Measurements from ENCODE around the gene PPP4R2.
"Not testable (repeated sequence)": the region's sequence is repeated elsewhere in the genome, so short reads cannot be mapped to it uniquely, and the experiment has no call there.

The PPP4R2 gene

DNA sequence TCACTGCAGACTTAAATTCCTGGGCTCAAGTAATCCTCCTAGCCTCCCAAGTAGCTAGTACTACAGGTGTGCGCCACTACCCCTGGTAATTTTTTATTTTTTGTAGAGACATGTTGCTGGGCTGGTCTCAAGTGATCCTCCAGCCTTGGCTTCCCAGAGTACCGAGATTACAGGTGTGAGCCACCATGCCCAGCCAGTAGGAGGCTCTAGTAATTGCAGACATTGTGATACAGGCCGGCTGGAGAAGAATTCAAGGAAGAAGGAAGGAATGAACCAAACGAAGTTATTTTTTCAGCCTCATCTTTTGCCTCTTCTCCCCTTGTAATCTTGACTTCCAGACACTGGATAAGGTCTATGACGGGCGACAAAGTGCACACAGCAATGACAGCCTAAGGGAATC lies 3.2 kb upstream of the PPP4R2 start:
- no peak for DNase-seq
- no peak overlapping the region for H3K27ac ChIP-seq (ENCODE audit: insufficient read depth in 1 of 2, low read depth in 1 of 2, low read length in 2 of 2, poor library complexity in 1 of 2, severe bottlenecking in 2 of 2)
- ChIA-PET CTCF (interaction anchor here (2.0 kb wide), 1 partner anchor 142 kb away, joined by 7 read pairs; no protein-coding TSS in a partner anchor), POLR2A (no interaction called here)
- WGBS (ENCODE audit: insufficient coverage) = 94% methylated on average over 5 of the region's 6 CpGs
- peaks cover 0 to 5% (median under 1%) of the 10 kb centered on the region in 4 experiments for H3K36me3 ChIP-seq (ENCODE audit: control insufficient read depth in 4 of 4, insufficient read depth in 4 of 4, low read length in 3 of 4)
- peaks cover 8 to 14% (median 12%) of the 10 kb centered on the region in 4 experiments for H3K4me1 ChIP-seq (ENCODE audit: control extremely low read depth in 1 of 4, control insufficient read depth in 4 of 4, insufficient read depth in 4 of 4, low read length in 3 of 4)
- no peaks in the 10 kb centered on the region for H3K27me3 ChIP-seq (replicated peaks in 2 of 5; ENCODE audit: control insufficient read depth in 4 of 5, insufficient read depth in 5 of 5, low read length in 4 of 5)
- no peak overlapping the region for H3K4me3 ChIP-seq (ENCODE audit: control insufficient read depth in 1 of 7, extremely low read depth in 1 of 7, insufficient read depth in 4 of 7, low read depth in 2 of 7, low read length in 6 of 7)
- H3K9me3 ChIP-seq (ENCODE audit: control extremely low read depth in 1 of 5, control insufficient read depth in 4 of 5, insufficient read depth in 2 of 5, low read depth in 1 of 5, low read length in 4 of 5) = no peaks in the 10 kb centered on the region

DNA sequence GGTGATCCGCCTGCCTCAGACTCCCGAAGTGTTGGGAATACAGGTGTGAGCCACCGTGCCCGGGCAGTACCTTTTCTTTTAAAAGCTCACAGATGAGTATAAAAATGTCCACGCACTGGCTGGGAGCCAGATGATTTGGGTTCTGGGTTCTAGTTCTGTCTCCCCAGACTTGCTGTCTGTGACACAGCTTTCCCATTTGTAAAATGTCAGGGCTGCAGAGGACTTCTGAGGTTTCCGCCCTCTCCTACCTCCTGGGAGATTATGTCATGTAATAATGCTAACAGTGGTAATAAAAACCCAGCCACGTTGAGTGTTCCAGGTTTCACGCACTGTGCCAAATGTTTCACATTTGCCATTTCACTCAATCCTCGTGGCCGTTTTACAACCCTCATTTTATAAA lies 1.3 kb upstream of the PPP4R2 start:
- H3K27me3 ChIP-seq (replicated peaks in 2 of 5; ENCODE audit: control insufficient read depth in 4 of 5, insufficient read depth in 5 of 5, low read length in 4 of 5) = no peaks in the 10 kb centered on the region
- POLR2A ChIA-PET = no interaction called here
- WGBS (ENCODE audit: insufficient coverage) = 98% methylated on average over 6 of the region's 10 CpGs
- CTCF ChIA-PET = interaction anchor here (0.8 to 2.0 kb wide), 3 partner anchors 55 to 144 kb away, joined by 3 to 7 read pairs (median 7); no protein-coding TSS in a partner anchor
- DNase-seq = no peak
- H3K4me3 ChIP-seq (ENCODE audit: control insufficient read depth in 1 of 7, extremely low read depth in 1 of 7, insufficient read depth in 4 of 7, low read depth in 2 of 7, low read length in 6 of 7) = no peak overlapping the region
- H3K27ac ChIP-seq (ENCODE audit: insufficient read depth in 1 of 2, low read depth in 1 of 2, low read length in 2 of 2, poor library complexity in 1 of 2, severe bottlenecking in 2 of 2) = no peak overlapping the region
- peaks cover 0 to 24% (median 4%) of the 10 kb centered on the region in 4 experiments for H3K36me3 ChIP-seq (ENCODE audit: control insufficient read depth in 4 of 4, insufficient read depth in 4 of 4, low read length in 3 of 4)
- H3K4me1 ChIP-seq (ENCODE audit: control extremely low read depth in 1 of 4, control insufficient read depth in 4 of 4, insufficient read depth in 4 of 4, low read length in 3 of 4) = peaks cover 24 to 32% (median 30%) of the 10 kb centered on the region in 4 experiments
- H3K9me3 ChIP-seq (ENCODE audit: control extremely low read depth in 1 of 5, control insufficient read depth in 4 of 5, insufficient read depth in 2 of 5, low read depth in 1 of 5, low read length in 4 of 5) = no peaks in the 10 kb centered on the region

DNA sequence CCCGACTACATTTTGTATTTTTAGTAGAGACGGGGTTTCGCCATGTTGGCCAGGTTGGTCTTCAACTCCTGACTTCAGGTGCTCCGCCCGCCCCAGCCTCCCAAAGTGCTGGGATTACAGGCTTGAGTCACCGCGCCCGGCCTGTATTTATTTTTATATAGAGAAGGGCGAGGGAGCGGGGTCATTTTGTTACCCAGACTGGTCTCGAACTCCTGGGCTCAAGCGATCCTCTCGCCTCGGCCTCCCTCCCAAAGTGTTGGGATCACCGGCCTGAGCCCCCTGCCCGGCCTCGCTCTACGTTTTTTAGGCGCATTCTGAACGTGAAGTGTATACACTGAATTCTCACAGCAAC lies 514 bp upstream of the PPP4R2 start:
- POLR2A ChIA-PET = no interaction called here
- CTCF ChIA-PET = interaction anchor here (1.8 to 1.9 kb wide), 3 partner anchors 21 to 58 kb away, joined by 3 to 7 read pairs (median 4); no protein-coding TSS in a partner anchor
- H3K4me1 ChIP-seq (ENCODE audit: control extremely low read depth in 1 of 4, control insufficient read depth in 4 of 4, insufficient read depth in 4 of 4, low read length in 3 of 4) = peaks cover 30 to 34% (median 33%) of the 10 kb centered on the region in 4 experiments
- peaks cover 2 to 31% (median 8%) of the 10 kb centered on the region in 4 experiments for H3K36me3 ChIP-seq (ENCODE audit: control insufficient read depth in 4 of 4, insufficient read depth in 4 of 4, low read length in 3 of 4)
- WGBS (ENCODE audit: insufficient coverage) = 94% methylated on average over 17 of the region's 20 CpGs
- H3K4me3 ChIP-seq (ENCODE audit: control insufficient read depth in 1 of 7, extremely low read depth in 1 of 7, insufficient read depth in 4 of 7, low read depth in 2 of 7, low read length in 6 of 7) = peak overlapping the region; percentile 13 to 97 (median 95)
- no peaks in the 10 kb centered on the region for H3K9me3 ChIP-seq (ENCODE audit: control extremely low read depth in 1 of 5, control insufficient read depth in 4 of 5, insufficient read depth in 2 of 5, low read depth in 1 of 5, low read length in 4 of 5)
- H3K27me3 ChIP-seq (replicated peaks in 2 of 5; ENCODE audit: control insufficient read depth in 4 of 5, insufficient read depth in 5 of 5, low read length in 4 of 5) = no peaks in the 10 kb centered on the region
- H3K27ac ChIP-seq (ENCODE audit: insufficient read depth in 1 of 2, low read depth in 1 of 2, low read length in 2 of 2, poor library complexity in 1 of 2, severe bottlenecking in 2 of 2) = peak overlapping the region in 1 of 2 experiments; percentile 94
- no peak for DNase-seq

DNA sequence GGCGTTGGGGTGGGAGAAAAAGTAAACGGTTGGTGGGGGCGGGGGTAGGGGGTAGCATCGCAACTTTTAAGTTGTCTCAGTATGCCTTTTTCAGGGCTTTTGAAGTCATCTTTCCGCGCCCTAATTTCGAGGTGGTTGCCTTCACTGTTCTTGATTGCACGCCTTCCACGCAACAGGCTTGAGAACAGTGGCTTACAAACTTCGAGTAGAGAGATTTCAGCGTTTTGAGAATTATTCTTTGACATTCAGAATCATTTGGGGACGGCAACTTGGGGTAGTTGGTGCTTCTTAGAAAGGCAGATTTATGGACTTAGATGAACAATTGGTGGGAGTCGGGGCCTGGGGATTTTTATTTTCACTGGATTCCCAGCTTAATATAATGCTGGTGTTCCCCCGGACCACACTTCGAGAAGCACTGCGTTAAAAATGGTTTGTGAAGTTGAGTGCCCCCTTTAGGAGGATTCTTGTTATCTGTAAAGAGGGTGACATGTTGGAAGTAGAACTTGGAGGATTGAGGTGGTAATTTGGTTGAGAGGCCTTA lies 880 bp downstream of the PPP4R2 start:
- Histone ChIP-seq H3K4me1 (ENCODE audit: control extremely low read depth in 1 of 4, control insufficient read depth in 4 of 4, insufficient read depth in 4 of 4, low read length in 3 of 4) (peaks cover 30 to 36% (median 33%) of the 10 kb centered on the region in 4 experiments), H3K36me3 (ENCODE audit: control insufficient read depth in 4 of 4, insufficient read depth in 4 of 4, low read length in 3 of 4) (peaks cover 4 to 44% (median 13%) of the 10 kb centered on the region in 4 experiments), H3K4me3 (ENCODE audit: control insufficient read depth in 1 of 7, extremely low read depth in 1 of 7, insufficient read depth in 4 of 7, low read depth in 2 of 7, low read length in 6 of 7) (peak overlapping the region; percentile 89 to 97 (median 95)), H3K27ac (ENCODE audit: insufficient read depth in 1 of 2, low read depth in 1 of 2, low read length in 2 of 2, poor library complexity in 1 of 2, severe bottlenecking in 2 of 2) (peak overlapping the region; percentile 78 to 94), H3K27me3 (replicated peaks in 2 of 5; ENCODE audit: control insufficient read depth in 4 of 5, insufficient read depth in 5 of 5, low read length in 4 of 5) (no peaks in the 10 kb centered on the region), H3K9me3 (ENCODE audit: control extremely low read depth in 1 of 5, control insufficient read depth in 4 of 5, insufficient read depth in 2 of 5, low read depth in 1 of 5, low read length in 4 of 5) (no peaks in the 10 kb centered on the region)
- 2% methylated on average over 14 of the region's 16 CpGs for whole genome bisulfite sequencing (ENCODE audit: insufficient coverage)
- ChIA-PET POLR2A (interaction anchor here (0.8 to 0.9 kb wide), 2 partner anchors 12 to 149 kb away, joined by 3 read pairs; partner anchors contain the start of gene SHQ1), CTCF (interaction anchor here (1.1 to 1.9 kb wide), 7 partner anchors 11 to 59 kb away, joined by 3 to 7 read pairs (median 4); no protein-coding TSS in a partner anchor)
- peak; percentile 63 to 81 (median 76) for DNase-seq

DNA sequence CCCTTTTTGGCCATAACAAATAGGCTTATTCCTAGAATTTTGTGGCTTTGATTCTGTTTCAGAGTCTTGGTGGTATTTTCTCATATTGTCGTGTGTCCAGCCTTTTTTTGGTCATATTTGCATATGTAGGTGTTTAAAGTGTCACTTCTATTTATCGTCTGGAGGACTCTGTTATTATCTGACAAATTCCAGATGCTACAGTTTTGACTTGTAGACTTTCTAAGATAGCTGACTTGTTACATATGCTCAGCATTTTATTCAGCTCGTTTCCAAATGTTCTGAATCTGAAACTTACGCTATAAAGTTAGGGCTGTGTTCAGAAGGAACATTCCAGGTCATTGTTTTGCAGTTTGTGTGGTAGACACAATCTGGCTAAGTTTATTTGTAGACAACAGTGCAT lies 1.9 kb downstream of the PPP4R2 start:
- ChIA-PET POLR2A (no interaction called here), CTCF (interaction anchor here (1.1 to 2.4 kb wide), 7 partner anchors 10 to 58 kb away, joined by 3 to 17 read pairs (median 4); no protein-coding TSS in a partner anchor)
- peak overlapping the region in 1 of 2 experiments; percentile 94 for H3K27ac ChIP-seq (ENCODE audit: insufficient read depth in 1 of 2, low read depth in 1 of 2, low read length in 2 of 2, poor library complexity in 1 of 2, severe bottlenecking in 2 of 2)
- H3K27me3 ChIP-seq (replicated peaks in 2 of 5; ENCODE audit: control insufficient read depth in 4 of 5, insufficient read depth in 5 of 5, low read length in 4 of 5) = no peaks in the 10 kb centered on the region
- peaks cover 4 to 52% (median 15%) of the 10 kb centered on the region in 4 experiments for H3K36me3 ChIP-seq (ENCODE audit: control insufficient read depth in 4 of 4, insufficient read depth in 4 of 4, low read length in 3 of 4)
- H3K4me1 ChIP-seq (ENCODE audit: control extremely low read depth in 1 of 4, control insufficient read depth in 4 of 4, insufficient read depth in 4 of 4, low read length in 3 of 4) = peaks cover 30 to 36% (median 33%) of the 10 kb centered on the region in 4 experiments
- DNase-seq = no peak
- H3K9me3 ChIP-seq (ENCODE audit: control extremely low read depth in 1 of 5, control insufficient read depth in 4 of 5, insufficient read depth in 2 of 5, low read depth in 1 of 5, low read length in 4 of 5) = no peaks in the 10 kb centered on the region
- H3K4me3 ChIP-seq (ENCODE audit: control insufficient read depth in 1 of 7, extremely low read depth in 1 of 7, insufficient read depth in 4 of 7, low read depth in 2 of 7, low read length in 6 of 7) = peak overlapping the region in 6 of 7 experiments; percentile 12 to 97 (median 94)
- 83% methylated on average over 1 of the region's 4 CpGs for WGBS (ENCODE audit: insufficient coverage)

DNA sequence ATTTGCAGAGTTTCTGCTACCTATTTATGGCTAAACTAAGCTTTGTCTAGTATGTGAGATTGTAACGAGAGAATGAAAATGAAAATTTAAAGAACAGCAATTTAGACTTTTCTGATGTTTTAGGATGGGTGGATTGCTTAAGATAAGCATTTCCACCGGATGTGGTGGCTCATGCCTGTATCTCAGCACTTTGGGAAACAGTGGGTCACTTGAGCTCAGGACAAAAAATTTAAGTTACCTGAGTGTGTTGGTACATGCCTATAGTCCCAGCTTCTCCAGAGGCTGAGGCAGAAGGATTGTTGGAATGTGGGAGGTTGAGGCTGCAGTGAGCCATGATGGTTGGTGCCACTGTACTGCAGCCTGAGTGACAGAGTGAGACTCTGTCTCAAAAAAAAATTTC lies 3.3 kb downstream of the PPP4R2 start:
- ChIA-PET CTCF (interaction anchor here (0.9 to 2.4 kb wide), 7 partner anchors 8 to 61 kb away, joined by 3 to 17 read pairs (median 4); no protein-coding TSS in a partner anchor), POLR2A (interaction anchor here (0.6 kb wide), 1 partner anchor 16 kb away, joined by 5 read pairs; no protein-coding TSS in a partner anchor)

DNA sequence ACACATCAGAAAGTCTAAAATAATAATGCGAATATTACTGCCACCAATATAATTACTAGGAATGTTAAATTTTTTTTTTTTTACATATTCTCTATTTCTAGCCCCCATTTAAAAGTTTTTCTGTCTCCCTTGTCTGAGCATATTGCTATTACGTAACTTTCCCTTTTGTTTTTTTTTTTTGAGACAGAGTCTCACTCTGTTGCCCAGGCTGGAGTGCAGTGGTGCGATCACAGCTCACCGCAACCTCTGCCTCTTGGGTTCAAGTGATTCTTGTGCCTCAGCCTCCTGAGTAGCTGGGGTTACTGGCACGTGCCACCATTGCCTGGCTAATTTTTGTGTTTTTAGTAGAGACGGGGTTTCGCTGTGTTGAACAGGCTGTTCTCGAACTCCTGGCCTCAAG lies 6.4 kb downstream of the PPP4R2 start:
- H3K9me3 ChIP-seq (ENCODE audit: control extremely low read depth in 1 of 5, control insufficient read depth in 4 of 5, insufficient read depth in 2 of 5, low read depth in 1 of 5, low read length in 4 of 5); DNase-seq; H3K27me3 ChIP-seq (replicated peaks in 2 of 5; ENCODE audit: control insufficient read depth in 4 of 5, insufficient read depth in 5 of 5, low read length in 4 of 5); H3K4me3 ChIP-seq (ENCODE audit: control insufficient read depth in 1 of 7, extremely low read depth in 1 of 7, insufficient read depth in 4 of 7, low read depth in 2 of 7, low read length in 6 of 7); CTCF ChIA-PET; H3K27ac ChIP-seq (ENCODE audit: insufficient read depth in 1 of 2, low read depth in 1 of 2, low read length in 2 of 2, poor library complexity in 1 of 2, severe bottlenecking in 2 of 2): not testable (repeated sequence)
- WGBS (ENCODE audit: insufficient coverage) = 100% methylated on average over 7 of the region's 8 CpGs
- H3K4me1 ChIP-seq (ENCODE audit: control extremely low read depth in 1 of 4, control insufficient read depth in 4 of 4, insufficient read depth in 4 of 4, low read length in 3 of 4) = peaks cover 21 to 30% (median 25%) of the 10 kb centered on the region in 4 experiments
- POLR2A ChIA-PET = interaction anchor here (0.6 kb wide), 2 partner anchors 44 to 1517 kb away, joined by 3 to 4 read pairs; no protein-coding TSS in a partner anchor
- peaks cover 4 to 78% (median 33%) of the 10 kb centered on the region in 4 experiments for H3K36me3 ChIP-seq (ENCODE audit: control insufficient read depth in 4 of 4, insufficient read depth in 4 of 4, low read length in 3 of 4)

More for the DNA sequence above, 3.3 kb downstream of the PPP4R2 start:
- Histone ChIP-seq H3K9me3 (ENCODE audit: control extremely low read depth in 1 of 5, control insufficient read depth in 4 of 5, insufficient read depth in 2 of 5, low read depth in 1 of 5, low read length in 4 of 5) (no peaks in the 10 kb centered on the region), H3K4me3 (ENCODE audit: control insufficient read depth in 1 of 7, extremely low read depth in 1 of 7, insufficient read depth in 4 of 7, low read depth in 2 of 7, low read length in 6 of 7) (peak overlapping the region in 3 of 7 experiments; percentile 31 to 96 (median 95)), H3K27ac (ENCODE audit: insufficient read depth in 1 of 2, low read depth in 1 of 2, low read length in 2 of 2, poor library complexity in 1 of 2, severe bottlenecking in 2 of 2) (peak overlapping the region in 1 of 2 experiments; percentile 14), H3K4me1 (ENCODE audit: control extremely low read depth in 1 of 4, control insufficient read depth in 4 of 4, insufficient read depth in 4 of 4, low read length in 3 of 4) (peaks cover 30 to 36% (median 33%) of the 10 kb centered on the region in 4 experiments), H3K36me3 (ENCODE audit: control insufficient read depth in 4 of 4, insufficient read depth in 4 of 4, low read length in 3 of 4) (peaks cover 4 to 62% (median 19%) of the 10 kb centered on the region in 4 experiments), H3K27me3 (replicated peaks in 2 of 5; ENCODE audit: control insufficient read depth in 4 of 5, insufficient read depth in 5 of 5, low read length in 4 of 5) (no peaks in the 10 kb centered on the region)
- DNase-seq = peak in 1 of 3 donors; percentile 31
- WGBS (ENCODE audit: insufficient coverage) = 17% methylated on average over 2 of the region's 2 CpGs

Data from common myeloid progenitor, CD34-positive (primary cell).